H1 (cell line): ENCODE data around the gene HSD11B1. TPM values are rescaled to one million over a fixed set of nuclear protein-coding genes. Genes with fewer than 3 reads are reported as not detected.

Experiments
- ATF3 ChIP-seq: IDR thresholded peaks from 2 replicates; pipeline ENCODE4 v1.6.1; 2011; ENCODE audit warnings: low read depth, mild to moderate bottlenecking, low read length; ENCODE audit not compliant: insufficient read depth
- BCL11A ChIP-seq, 2 experiments: IDR thresholded peaks; one replicate each; pipeline ENCODE4 v1.6.1; 2011; ENCODE audit warnings: low read depth in 2 of 2, low read length in 2 of 2, mild to moderate bottlenecking in 2 of 2
- CREB1 ChIP-seq: IDR thresholded peaks from 2 replicates; pipeline ENCODE4 v1.6.1; 2012; ENCODE audit warnings: inconsistent platforms
- EGR1 ChIP-seq: IDR thresholded peaks from 2 replicates; pipeline ENCODE4 v1.6.1; 2011; ENCODE audit warnings: low read depth, low read length, borderline replicate concordance
- MAFK ChIP-seq: IDR thresholded peaks from 2 replicates; pipeline ENCODE4 v1.6.1; 2012; ENCODE audit warnings: low read depth, mild to moderate bottlenecking, improper control_type of control experiment, low read length
- SIN3A ChIP-seq, 2 experiments: IDR thresholded peaks in 1 of 2; conservative IDR thresholded peaks in 1 of 2; 2 replicates each; pipeline ENCODE4 v1.6.1; 2011 to 2012; ENCODE audit warnings: low read length in 2 of 2, improper control_type of control experiment in 1 of 2, low read depth in 1 of 2, mild to moderate bottlenecking in 1 of 2
- TAF7 ChIP-seq: optimal IDR thresholded peaks from 2 replicates; pipeline ENCODE3; 2011; ENCODE audit warnings: low read depth, mild to moderate bottlenecking, inconsistent platforms, low read length, moderate library complexity, borderline replicate concordance
- ZNF274 ChIP-seq: IDR thresholded peaks from 2 replicates; pipeline ENCODE4 v1.7.0; 2012; ENCODE audit warnings: low read length, borderline replicate concordance; ENCODE audit errors: extremely low read depth
- polyA plus RNA-seq, 7 experiments: library from polyadenylated mRNA; depleted of rRNA in 3 of 7; stranded (reverse) in 5 of 7; unstranded in 2 of 7; fragments of >200 nt in 5 of 7; fragments of 200-250 nt in 2 of 7; gene quantifications; 1 replicate in 5 of 7; 2 replicates in 1 of 7; 4 replicates in 1 of 7; pipeline versions ENCODE4 v1.2.1 to v1.2.3, GENCODE V29; 2011 to 2013; ENCODE audit warnings: missing spikeins in 2 of 7, mixed read lengths in 2 of 7
- total RNA-seq: library from RNA; stranded (reverse); fragmentation: NEBNext Ultra II Directional; extraction: Animal tissue kit (Norgen Biotek cat#: 25700); gene quantifications from 2 replicates; pipeline ENCODE4 v1.2.1, GENCODE V29; 2021

The HSD11B1 gene
- total and polyA plus RNA-seq, 2 of the 8 experiments (the other 6 are each of a cell fraction or from before 2014, with no cell fraction given) = not detected

- TF ChIP-seq BCL11A (IDR thresholded peaks at IDR 0.05; ENCODE audit: low read depth in 2 of 2, low read length in 2 of 2) (no peak), MAFK (no peak), ZNF274 (no peak), ATF3 (no peak), SIN3A (conservative IDR thresholded peaks at IDR 0.05 in 1 of 2, IDR thresholded peaks at IDR 0.05 in 1 of 2; ENCODE audit: low read depth in 1 of 2, low read length in 2 of 2) (no peak), CREB1 (no peak), EGR1 (no peak), TAF7 (no peak)
- TF ChIP-seq, all 59 proteins: peak for 0
Measured at GRCh38 chr1:209706622-209707021, 2.0 kb downstream of the HSD11B1 start (continued).
